H9 (cell line): ENCODE results near the gene NKIRAS1. TPM values are rescaled to one million over a fixed set of nuclear protein-coding genes. Genes with fewer than 3 reads are reported as not detected.

Experiments
- DNase-seq: peaks from one replicate; pipeline ENCODE4 v3.0.0-alpha.2; 2017
- H2AFZ ChIP-seq: one replicate; pipeline ENCODE4 v1.6.1; 2013; ENCODE audit warnings: mild to moderate bottlenecking, low read length, control low read depth, moderate library complexity
- H2AK5ac ChIP-seq: 2 replicates; pipeline ENCODE4 v1.6.1; 2013; ENCODE audit warnings: low read length, control low read depth, mixed read lengths; ENCODE audit not compliant: insufficient read length
- H2BK120ac ChIP-seq: one replicate; pipeline ENCODE4 v1.6.1; 2013; ENCODE audit warnings: low read depth, mild to moderate bottlenecking, low read length, control low read depth, inconsistent platforms; ENCODE audit not compliant: poor library complexity, severe bottlenecking
- H2BK12ac ChIP-seq: 2 replicates; pipeline ENCODE4 v1.6.1; 2013; ENCODE audit warnings: low read length, control low read depth, mixed read lengths, low read depth; ENCODE audit not compliant: insufficient read length
- H2BK15ac ChIP-seq: 2 replicates; pipeline ENCODE4 v1.6.1; 2013; ENCODE audit warnings: low read depth, low read length, control low read depth
- H2BK20ac ChIP-seq: one replicate; pipeline ENCODE4 v1.6.1; 2013; ENCODE audit warnings: low read depth, mild to moderate bottlenecking, low read length, control low read depth, inconsistent platforms; ENCODE audit not compliant: poor library complexity, severe bottlenecking
- H2BK5ac ChIP-seq: 2 replicates; pipeline ENCODE4 v1.6.1; 2013; ENCODE audit warnings: low read length, control low read depth, mixed read lengths; ENCODE audit not compliant: insufficient read length
- H3K14ac ChIP-seq: 2 replicates; pipeline ENCODE4 v1.6.1; 2013; ENCODE audit warnings: low read length, control low read depth; ENCODE audit not compliant: insufficient read depth
- H3K18ac ChIP-seq: 2 replicates; pipeline ENCODE4 v1.6.1; 2013; ENCODE audit warnings: low read depth, mild to moderate bottlenecking, mixed read lengths, low read length, control low read depth; ENCODE audit not compliant: insufficient read length
- H3K23ac ChIP-seq: 2 replicates; pipeline ENCODE4 v1.6.1; 2013; ENCODE audit warnings: low read length, control low read depth, mixed read lengths, low read depth; ENCODE audit not compliant: insufficient read length
- H3K23me2 ChIP-seq: 2 replicates; pipeline ENCODE4 v1.6.1; 2013; ENCODE audit warnings: low read depth, mild to moderate bottlenecking, mixed read lengths, low read length, control low read depth; ENCODE audit not compliant: insufficient read length, poor library complexity, severe bottlenecking
- H3K27ac ChIP-seq: 2 replicates; pipeline ENCODE4 v1.5.1; 2013; ENCODE audit warnings: low read length, control low read depth, mixed read lengths, low read depth; ENCODE audit not compliant: insufficient read length
- H3K27me3 ChIP-seq: 2 replicates; pipeline ENCODE4 v1.6.1; 2013; ENCODE audit warnings: low read length, control low read depth, inconsistent platforms; ENCODE audit not compliant: insufficient read depth
- H3K4ac ChIP-seq: 2 replicates; pipeline ENCODE4 v1.6.1; 2013; ENCODE audit warnings: low read depth, mild to moderate bottlenecking, control low read depth, inconsistent platforms, low read length, moderate library complexity
- H3K4me1 ChIP-seq: 2 replicates; pipeline ENCODE4 v1.6.1; 2013; ENCODE audit warnings: low read length, control low read depth, inconsistent platforms; ENCODE audit not compliant: insufficient read depth
- H3K4me2 ChIP-seq: 2 replicates; pipeline ENCODE4 v1.6.1; 2013; ENCODE audit warnings: low read length, control low read depth, mixed read lengths; ENCODE audit not compliant: insufficient read length, insufficient read depth
- H3K56ac ChIP-seq: 2 replicates; pipeline ENCODE4 v1.6.1; 2013; ENCODE audit warnings: low read depth, mild to moderate bottlenecking, mixed read lengths, low read length, control low read depth; ENCODE audit not compliant: insufficient read length
- H3K79me1 ChIP-seq: 2 replicates; pipeline ENCODE4 v1.6.1; 2013; ENCODE audit warnings: low read depth, mild to moderate bottlenecking, moderate library complexity, low read length, control low read depth, inconsistent platforms; ENCODE audit not compliant: insufficient read depth, poor library complexity, severe bottlenecking
- H3K79me2 ChIP-seq: 2 replicates; pipeline ENCODE4 v1.6.1; 2013; ENCODE audit warnings: low read length, control low read depth, inconsistent platforms; ENCODE audit not compliant: insufficient read depth
- H3K9ac ChIP-seq: 2 replicates; pipeline ENCODE4 v1.6.1; 2013; ENCODE audit warnings: low read length, control low read depth, mixed read lengths; ENCODE audit not compliant: insufficient read length; ENCODE audit errors: extremely low read depth
- H3K9me3 ChIP-seq: one replicate; pipeline ENCODE4 v1.6.1; 2013; ENCODE audit warnings: low read depth, low read length, inconsistent platforms; ENCODE audit not compliant: control insufficient read depth
- H3T11ph ChIP-seq: one replicate; pipeline ENCODE4 v1.6.1; 2013; ENCODE audit warnings: mild to moderate bottlenecking, low read length, control low read depth, inconsistent platforms
- H4K20me1 ChIP-seq: one replicate; pipeline ENCODE4 v1.6.1; 2013; ENCODE audit not compliant: control insufficient read depth, insufficient read length, insufficient read depth
- H4K5ac ChIP-seq: 2 replicates; pipeline ENCODE4 v1.6.1; 2013; ENCODE audit warnings: low read depth, mild to moderate bottlenecking, mixed read lengths, low read length, control low read depth; ENCODE audit not compliant: insufficient read length
- H4K8ac ChIP-seq: replicated peaks from 2 replicates; pipeline ENCODE4 v1.6.1; 2013; ENCODE audit warnings: low read length, control low read depth, mixed read lengths, low read depth; ENCODE audit not compliant: insufficient read length
- H4K91ac ChIP-seq: 2 replicates; pipeline ENCODE4 v1.6.1; 2013; ENCODE audit warnings: low read depth, mild to moderate bottlenecking, moderate library complexity, mixed read lengths, low read length, control low read depth; ENCODE audit not compliant: insufficient read length
- H3K27ac Mint-ChIP-seq, 3 experiments: 2 replicates in 2 of 3; 3 replicates in 1 of 3; pipeline ENCODE4 v1.8.0; 2020 to 2021; ENCODE audit warnings: mixed read lengths in 3 of 3, mild to moderate bottlenecking in 1 of 3, moderate library complexity in 1 of 3
- H3K27me3 Mint-ChIP-seq: 2 replicates; pipeline ENCODE4 v1.8.0; 2021; ENCODE audit warnings: low read depth, mild to moderate bottlenecking, moderate library complexity, mixed read lengths
- H3K36me3 Mint-ChIP-seq, 3 experiments: 2 replicates in 2 of 3; 3 replicates in 1 of 3; pipeline ENCODE4 v1.8.0; 2020 to 2021; ENCODE audit warnings: low read depth in 3 of 3, mixed read lengths in 3 of 3; ENCODE audit not compliant: insufficient read depth in 1 of 3
- H3K4me1 Mint-ChIP-seq, 2 experiments: 2 replicates each; pipeline ENCODE4 v1.8.0; 2020; ENCODE audit warnings: mixed read lengths in 2 of 2
- H3K4me3 Mint-ChIP-seq, 2 experiments: 2 replicates in 1 of 2; 3 replicates in 1 of 2; pipeline ENCODE4 v1.8.0; 2020 to 2021; ENCODE audit warnings: mild to moderate bottlenecking in 2 of 2, mixed read lengths in 2 of 2, moderate library complexity in 1 of 2
- H3K9me3 Mint-ChIP-seq, 2 experiments: 2 replicates in 1 of 2; 3 replicates in 1 of 2; pipeline ENCODE4 v1.8.0; 2020; ENCODE audit warnings: mild to moderate bottlenecking in 2 of 2, mixed read lengths in 2 of 2, moderate library complexity in 1 of 2
- CTCF ChIP-seq: fragments of 200-600 bp; sonication (generic); conservative IDR thresholded peaks from 3 replicates; pipeline ENCODE4 v1.8.0; 2021; ENCODE audit warnings: antibody characterized with exemption, mild to moderate bottlenecking
- WGBS: extraction: QIAGEN DNeasy Blood & Tissue Kit; methylation state at CpG from one replicate; pipeline ENCODE4 v1.1.7; 2013; ENCODE audit warnings: missing lambda C conversion rate, low lambda C conversion rate, mixed read lengths; ENCODE audit not compliant: insufficient read length; ENCODE audit errors: extremely low coverage; 5-methylcytosine and 5-hydroxymethylcytosine counted together
- total RNA-seq: library from RNA; stranded (reverse); gene quantifications from 2 replicates; pipeline ENCODE4 v1.2.1, GENCODE V29; 2021

NKIRAS1 gene
- total RNA-seq, 1 experiment from 2014 or later: 6.1 TPM

DNA sequence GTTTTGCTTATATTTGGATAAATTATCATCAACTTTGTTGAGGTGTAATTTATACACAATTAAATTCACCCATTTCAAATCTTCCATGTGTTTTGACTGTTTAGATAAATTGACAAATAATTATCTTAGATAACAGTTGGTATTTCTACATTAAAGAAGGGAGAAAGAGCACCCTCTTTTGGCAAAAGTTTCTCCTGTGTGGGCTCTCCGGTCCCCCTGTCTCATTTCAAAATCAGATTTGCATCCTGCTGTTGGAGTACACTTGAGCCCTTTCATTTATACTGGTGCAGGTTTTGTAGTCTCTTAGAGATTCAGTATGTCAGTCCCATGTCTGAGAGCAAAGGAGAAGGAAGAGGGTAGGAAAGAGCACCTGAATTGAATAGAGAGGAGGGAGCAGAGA is 49.4 kb downstream of the NKIRAS1 start:
- H4K20me1 ChIP-seq: no peaks in the 10 kb centered on the region

More for the DNA sequence above, 49.4 kb downstream of the NKIRAS1 start:
- Histone ChIP-seq H3K79me1 (peaks cover 5% of the 10 kb centered on the region), H3K27me3 (no peaks in the 10 kb centered on the region), H2BK5ac (no peak overlapping the region), H3K23ac (no peak overlapping the region), H3K18ac (no peak overlapping the region), H3K56ac (no peak overlapping the region), H3K4me2 (no peak overlapping the region), H3K9ac (no peak overlapping the region), H2AK5ac (no peak overlapping the region), H3K4me1 (peaks cover 12% of the 10 kb centered on the region; the same call in 1 of the 2 replicates), H2BK12ac (no peak overlapping the region), H4K91ac (no peak overlapping the region), H3K14ac (no peak overlapping the region), H3K79me2 (peaks cover 3% of the 10 kb centered on the region; the same call in 1 of the 2 replicates), H2BK20ac (no peak overlapping the region), H3K4ac (no peak overlapping the region), H3K23me2 (no peaks in the 10 kb centered on the region), H4K8ac (no peak overlapping the region), H2BK15ac (no peak overlapping the region), H3K9me3 (no peaks in the 10 kb centered on the region), H2AFZ (no peak overlapping the region), H4K5ac (no peak overlapping the region), H2BK120ac (no peak overlapping the region), H3T11ph (no peak overlapping the region), H3K27ac (no peak overlapping the region)
- H3K4me3 Mint-ChIP-seq: no peak overlapping the region
- no CpG with 5 or more reads among the region's 1 CpG for WGBS
- H3K27ac Mint-ChIP-seq: no peak overlapping the region; a peak in 1 of 7 replicates
- no peak for TF ChIP-seq CTCF
- H3K27me3 Mint-ChIP-seq: no peaks in the 10 kb centered on the region
- 0 out of 5 replicates have a peak, but pooled peaks cover 0 to 4% of the 10 kb centered on the region in 2 experiments for H3K9me3 Mint-ChIP-seq
- DNase-seq: no peak
- H3K4me1 Mint-ChIP-seq: peaks cover 33 to 39% of the 10 kb centered on the region in 2 experiments
- H3K36me3 Mint-ChIP-seq: peaks cover 8 to 22% (median 12%) of the 10 kb centered on the region in 3 experiments
